ENCODE measurements around the gene MAGI2.

- no peak for TF ChIP-seq CTCF (IDR thresholded peaks at IDR 0.05)
- TF ChIP-seq POLR2A (IDR thresholded peaks at IDR 0.05): no peak
Observed at GRCh38 chr7:78996013-78996412, 457.5 kb downstream of the MAGI2 start.

Data from body of pancreas (tissue), 4 donors.